GM19467 (cell line): ENCODE data around the gene DNAJC5.
A peak's percentile ranks its signal among the peaks of the same experiment; 100 is the strongest.
"Not testable (repeated sequence)": the region's sequence is repeated elsewhere in the genome, so short reads cannot be mapped to it uniquely, and the experiment has no call there.

Experiments used
- ATAC-seq: cut with Tn5 transposase; IDR thresholded peaks from one replicate; pipeline ENCODE4 v1.9.1; 2021; ENCODE audit warnings: mild to moderate bottlenecking, moderate library complexity; ENCODE audit not compliant: unreplicated experiment

The DNAJC5 gene

DNA sequence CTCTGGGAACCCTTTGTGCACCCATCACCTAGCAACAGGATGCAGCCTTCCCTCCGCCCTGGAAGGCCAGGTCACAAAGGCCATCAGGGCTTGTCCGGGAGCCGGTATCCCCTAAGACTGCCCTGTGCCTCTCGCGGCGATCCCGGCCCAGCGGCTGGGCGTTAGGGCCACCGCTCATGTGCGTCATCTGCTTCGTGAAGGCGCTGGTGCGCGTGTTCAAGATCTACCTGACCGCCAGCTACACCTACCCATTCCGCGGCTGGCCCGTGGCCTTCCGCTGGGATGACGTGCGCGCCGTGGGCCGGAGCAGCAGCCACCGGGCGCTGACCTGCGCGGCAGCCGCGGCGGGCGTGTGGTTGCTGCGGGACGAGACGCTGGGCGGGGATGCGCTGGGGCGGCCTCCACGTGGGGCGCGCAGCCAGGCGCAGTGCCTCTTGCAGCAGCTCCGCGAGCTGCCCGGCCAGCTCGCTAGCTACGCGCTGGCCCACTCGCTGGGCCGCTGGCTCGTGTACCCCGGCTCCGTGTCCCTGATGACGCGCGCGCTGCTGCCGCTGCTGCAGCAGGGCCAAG, 33.5 kb upstream of the DNAJC5 start, which contains the start of gene ABHD16B:
Gene ABHD16B, plus strand, starts transcription at position 134 of the 570 bp plus-strand sequence. Its CDS starts 43 bp downstream, at position 177.
- ATAC-seq: no peak

DNA sequence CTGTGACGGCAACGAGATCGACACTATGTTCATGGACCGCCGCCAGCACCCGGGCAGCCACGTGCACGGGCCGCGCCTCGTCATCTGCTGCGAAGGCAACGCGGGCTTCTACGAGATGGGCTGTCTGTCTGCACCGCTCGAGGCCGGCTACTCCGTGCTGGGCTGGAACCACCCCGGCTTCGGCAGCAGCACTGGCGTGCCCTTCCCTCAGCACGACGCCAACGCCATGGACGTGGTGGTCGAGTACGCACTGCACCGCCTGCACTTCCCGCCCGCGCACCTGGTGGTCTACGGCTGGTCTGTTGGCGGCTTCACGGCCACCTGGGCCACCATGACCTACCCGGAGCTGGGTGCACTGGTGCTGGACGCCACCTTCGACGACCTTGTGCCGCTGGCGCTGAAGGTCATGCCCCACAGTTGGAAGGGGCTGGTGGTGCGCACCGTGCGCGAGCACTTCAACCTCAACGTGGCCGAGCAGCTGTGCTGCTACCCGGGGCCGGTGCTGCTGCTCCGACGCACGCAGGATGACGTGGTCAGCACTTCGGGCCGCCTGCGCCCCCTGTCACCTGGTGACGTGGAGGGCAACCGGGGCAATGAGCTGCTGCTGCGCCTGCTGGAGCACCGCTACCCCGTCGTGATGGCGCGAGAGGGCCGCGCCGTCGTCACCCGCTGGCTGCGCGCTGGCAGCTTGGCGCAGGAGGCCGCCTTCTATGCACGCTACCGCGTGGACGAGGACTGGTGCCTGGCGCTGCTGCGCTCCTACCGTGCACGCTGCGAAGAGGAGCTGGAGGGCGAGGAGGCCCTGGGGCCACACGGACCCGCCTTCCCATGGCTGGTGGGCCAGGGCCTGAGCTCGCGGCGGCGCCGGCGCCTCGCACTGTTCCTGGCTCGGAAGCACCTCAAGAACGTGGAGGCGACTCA, 32.7 kb upstream of the DNAJC5 start:
- no peak for ATAC-seq

DNA sequence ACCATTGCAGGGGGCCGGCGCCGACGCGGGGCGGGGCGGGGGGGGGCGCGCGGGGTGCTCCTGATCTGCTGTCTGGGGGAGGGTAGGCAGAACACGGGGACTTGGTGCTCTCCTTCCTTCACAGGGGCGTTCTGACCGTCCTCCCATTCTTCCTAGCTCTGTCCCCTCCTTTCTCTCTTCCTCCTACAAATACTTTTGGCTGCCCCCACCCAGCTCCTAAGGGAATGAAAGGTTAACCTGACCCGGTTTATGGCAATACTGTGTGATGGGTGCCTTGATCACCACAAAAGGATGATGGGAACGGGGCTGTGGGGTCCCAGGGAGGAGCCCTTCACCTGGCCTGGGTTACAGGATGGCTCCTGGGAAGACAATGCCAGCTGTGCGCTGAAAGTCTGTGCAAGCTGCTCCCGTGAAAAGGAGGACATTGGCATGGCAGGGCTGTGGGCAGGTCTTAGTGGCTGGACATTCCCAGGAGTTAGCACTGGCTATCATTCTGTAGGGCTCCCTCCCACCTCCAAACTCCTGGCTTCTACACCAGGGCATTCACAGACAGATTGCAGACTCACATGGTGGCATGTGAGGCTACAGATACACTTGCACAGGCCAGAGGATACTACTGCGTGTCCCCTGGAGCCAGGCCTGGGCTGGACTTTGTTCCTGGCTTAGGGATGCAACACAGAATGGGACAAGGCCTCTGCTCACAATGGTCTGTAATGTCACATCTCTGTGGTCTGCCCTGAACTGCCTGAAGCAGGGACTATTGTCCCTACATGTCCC, 31.7 kb upstream of the DNAJC5 start:
- ATAC-seq: no peak

DNA sequence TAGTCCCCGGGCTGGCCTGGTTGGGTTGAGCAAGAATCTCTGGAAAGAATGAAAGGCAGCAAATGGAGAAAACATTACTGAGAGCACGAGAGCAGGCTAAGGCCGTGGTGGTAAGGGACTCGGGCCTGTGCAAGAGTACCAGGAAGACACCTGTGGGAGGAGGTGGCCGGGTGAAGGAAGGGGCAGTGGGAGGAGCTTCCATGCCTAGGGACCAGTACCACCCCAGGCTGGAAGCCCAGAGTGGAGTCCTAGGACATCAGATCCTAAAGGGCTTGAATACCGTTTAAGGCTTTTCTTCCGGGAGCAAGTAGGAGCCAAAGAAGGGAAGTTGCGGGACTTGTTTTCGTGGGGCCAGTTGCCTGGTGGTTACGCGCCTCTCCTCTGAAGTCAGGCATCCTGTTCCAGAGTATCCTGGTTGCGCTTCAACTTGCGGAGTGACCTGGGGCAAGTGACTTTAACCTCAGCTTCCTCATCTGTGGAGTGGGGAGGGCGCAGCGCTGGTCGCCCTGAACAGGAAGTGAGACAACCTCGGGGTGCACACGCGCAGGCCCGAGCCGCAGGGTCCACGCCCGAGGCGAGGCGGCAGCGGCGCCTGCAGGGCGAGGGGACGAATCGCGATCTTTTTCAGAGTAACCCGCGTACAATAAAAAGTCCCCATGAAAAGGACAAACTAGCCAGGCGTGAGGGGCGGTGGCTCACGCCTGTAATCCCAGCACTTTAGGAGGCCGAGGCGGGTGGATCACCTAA, 31.0 kb upstream of the DNAJC5 start:
- peak; percentile 60 for ATAC-seq

DNA sequence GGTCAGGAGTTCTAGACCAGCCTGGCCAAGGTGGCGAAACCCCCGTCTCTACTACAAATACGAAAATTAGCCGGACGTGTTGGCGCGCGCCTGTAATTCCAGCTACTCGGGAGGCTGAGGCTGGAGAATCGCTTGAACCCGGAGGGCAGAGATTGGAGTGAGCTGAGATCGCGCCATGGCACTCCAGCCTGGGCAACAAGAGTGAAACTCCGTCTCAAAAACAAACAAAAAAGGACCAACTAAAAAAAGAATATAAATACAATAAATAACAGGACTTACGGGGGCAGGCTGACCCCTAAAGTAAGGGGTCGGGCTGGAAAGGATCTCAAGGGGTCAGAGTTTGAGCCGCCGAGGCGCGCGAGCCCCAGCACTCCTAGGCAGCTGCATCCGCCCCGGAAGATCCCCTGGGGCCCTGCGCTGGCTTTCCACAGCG, 30.4 kb upstream of the DNAJC5 start:
- ATAC-seq: no peak

DNA sequence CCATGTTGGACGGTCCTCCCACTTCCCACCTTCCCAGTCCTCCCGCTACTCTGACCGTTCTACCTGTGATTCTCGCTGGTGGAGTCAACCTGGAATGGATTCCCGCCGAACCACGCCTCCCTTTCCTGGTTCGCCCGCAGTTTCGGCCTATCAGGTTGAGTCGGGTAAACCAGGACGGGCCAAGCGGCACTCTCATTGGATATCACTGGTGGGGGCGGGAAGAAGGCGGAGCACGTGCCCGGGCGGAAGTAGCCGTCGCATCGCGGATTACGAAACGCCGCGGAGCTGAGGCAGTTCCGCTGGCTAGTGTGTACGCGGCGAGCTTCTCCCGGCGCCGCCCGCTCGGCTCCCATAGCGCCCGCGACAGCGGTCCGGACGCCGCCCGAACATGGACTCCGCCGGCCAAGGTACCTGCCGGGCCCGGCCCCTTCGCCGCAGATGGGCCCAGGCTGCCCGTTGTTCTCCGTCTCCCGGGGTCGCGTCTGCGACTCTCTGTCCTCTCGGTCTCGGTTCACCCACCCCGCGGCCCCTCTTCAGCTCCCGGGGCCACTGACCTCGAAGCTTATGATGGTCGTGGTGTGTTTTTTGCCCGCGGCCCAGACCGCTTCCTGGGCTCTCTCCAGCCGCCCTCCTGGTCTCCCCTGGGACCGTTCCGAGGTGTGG, 29.8 kb upstream of the DNAJC5 start, which contains the start of gene TPD52L2:
Gene TPD52L2, plus strand, starts transcription at position 293 of the 663 bp plus-strand sequence. Its CDS starts 96 bp downstream, at position 389.
- peak; percentile 67 for ATAC-seq

DNA sequence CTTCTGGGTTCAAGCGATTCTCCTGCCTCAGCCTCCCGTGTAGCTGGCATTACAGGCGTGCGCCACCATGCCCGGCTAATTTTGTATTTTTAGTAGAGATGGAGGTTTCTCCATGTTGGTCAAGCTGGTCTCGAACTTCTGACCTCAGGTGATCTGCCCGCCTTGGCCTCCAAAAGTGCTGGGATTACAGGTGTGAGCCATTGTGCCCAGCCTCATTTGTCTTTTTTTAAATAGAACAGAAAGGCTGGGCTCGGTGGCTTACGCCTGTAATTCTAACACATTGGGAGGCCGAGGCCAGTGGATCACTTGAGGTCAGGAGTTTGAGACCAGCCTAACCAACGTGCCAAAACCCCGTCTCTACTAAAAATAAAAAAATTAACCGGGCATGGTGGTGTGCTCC, 27.9 kb upstream of the DNAJC5 start:
- ATAC-seq: not testable (repeated sequence)

DNA sequence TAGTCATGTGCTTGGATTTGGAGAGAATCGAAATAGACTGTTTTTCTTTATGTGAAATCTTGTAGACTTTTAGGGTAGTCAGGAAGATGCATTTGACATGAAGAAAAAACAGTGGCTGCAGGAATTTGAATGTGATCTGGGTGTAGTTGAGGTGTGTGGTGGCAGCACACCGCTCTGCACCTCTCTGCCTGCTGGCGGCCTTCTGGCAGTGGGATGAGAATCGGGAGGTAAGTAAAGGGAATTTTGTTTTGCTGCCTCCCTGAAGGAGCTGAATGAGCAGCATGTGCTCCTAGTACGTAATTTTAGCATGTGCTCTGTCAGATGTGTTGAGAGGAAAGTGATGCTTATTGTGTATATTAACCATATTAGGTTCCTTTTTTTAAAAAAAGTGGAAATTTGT, 26.7 kb upstream of the DNAJC5 start:
- no peak for ATAC-seq

DNA sequence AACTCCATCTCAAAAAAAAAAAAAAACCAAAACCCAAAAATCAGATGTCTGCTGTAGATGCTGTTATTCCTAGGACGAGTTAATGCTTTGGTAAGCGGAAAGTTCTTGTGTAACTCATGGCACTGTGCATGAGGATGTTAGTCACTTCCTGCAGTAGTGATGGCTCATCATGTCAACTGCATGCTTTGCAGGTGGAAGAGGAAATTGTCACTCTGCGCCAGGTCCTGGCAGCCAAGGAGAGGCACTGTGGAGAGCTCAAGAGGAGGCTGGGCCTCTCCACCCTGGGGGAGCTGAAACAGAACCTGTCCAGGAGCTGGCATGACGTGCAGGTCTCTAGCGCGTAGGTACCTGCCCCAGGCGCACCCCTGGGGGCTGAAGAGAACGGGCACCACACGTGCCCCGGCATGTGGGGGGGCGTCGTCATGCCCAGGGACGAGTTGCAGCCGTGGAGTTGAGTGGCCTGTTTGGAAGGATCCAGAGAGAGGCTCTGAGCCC, 21.4 kb upstream of the DNAJC5 start:
- no peak for ATAC-seq

DNA sequence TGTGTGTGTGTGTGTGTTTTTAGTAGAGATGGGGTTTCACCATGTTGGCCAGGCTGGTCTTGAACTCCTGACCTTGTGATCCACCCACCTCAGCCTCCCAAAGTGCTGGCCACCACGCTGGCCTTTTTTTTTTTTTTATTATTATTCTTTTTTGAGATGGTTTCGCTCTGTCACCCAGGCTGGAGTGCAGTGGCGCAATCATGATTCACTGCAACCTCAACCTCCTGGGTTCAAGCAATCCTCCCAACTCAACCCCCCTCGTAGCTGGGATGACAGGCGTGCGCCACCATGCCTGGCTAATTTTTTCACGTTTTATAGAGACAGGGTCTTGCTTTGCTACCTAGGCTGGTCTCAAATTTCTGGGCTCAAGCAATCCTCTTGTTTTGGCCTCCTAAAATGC, 20.7 kb upstream of the DNAJC5 start:
- ATAC-seq: not testable (repeated sequence)

DNA sequence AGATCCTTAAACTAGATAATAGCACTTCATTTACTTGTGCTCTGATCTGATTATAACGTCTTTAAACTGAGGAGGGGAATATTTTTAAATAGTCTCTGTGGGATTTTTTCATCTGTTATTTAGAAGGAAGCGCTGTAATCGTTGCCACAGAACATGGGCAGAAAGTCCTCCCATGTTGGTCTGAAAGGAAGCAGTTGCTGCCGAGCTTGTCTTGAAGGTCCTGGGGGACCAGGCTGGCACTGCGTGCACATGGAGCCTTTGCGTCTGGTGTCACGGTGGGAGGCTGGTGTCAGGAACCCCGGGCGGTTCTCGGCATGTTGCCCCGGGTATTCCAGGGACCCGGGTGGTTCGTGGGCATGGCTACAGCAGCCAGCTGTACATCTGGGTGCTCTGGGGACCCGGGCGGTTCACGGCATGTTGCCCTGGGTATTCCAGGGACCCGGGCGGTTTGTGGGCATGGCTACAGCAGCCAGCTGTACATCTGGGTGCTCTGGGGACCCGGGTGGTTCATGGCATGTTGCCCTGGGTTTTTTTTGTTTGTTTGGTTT, 18.4 kb upstream of the DNAJC5 start:
- ATAC-seq: no peak

DNA sequence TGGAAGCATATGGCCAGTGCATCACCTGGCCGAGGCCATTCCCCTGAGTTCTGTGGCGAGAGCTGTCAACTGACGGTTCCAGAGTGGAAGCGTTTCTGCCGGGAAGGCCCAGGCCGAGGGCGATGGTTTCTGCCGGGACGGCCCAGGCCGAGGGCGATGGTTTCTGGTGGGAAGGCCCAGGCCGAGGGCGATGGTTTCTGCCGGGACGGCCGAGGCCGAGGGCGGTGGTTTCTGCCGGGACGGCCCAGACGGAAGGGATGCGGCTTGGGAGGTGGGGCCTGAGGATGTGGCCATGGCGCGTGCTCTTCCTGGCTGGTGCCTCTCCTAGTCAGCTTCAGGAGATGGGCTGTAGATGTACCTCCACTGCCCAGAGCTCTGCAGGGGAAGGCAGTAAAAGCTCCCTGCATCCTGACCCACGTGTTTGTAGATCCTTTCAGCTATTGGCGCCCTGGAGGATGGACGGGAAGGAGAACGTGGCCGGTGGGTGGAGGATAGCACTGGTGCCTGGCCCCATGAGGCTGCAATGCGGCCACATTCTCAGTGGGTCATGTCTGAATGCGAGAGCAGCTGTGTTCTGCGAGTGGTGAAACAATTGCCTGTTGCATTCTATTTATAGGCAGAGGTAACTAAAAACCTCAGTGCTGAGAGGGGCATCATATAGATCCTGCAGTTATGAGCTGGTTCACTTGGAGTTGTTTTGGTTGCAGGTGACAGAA, 17.0 kb upstream of the DNAJC5 start:
- no peak for ATAC-seq

DNA sequence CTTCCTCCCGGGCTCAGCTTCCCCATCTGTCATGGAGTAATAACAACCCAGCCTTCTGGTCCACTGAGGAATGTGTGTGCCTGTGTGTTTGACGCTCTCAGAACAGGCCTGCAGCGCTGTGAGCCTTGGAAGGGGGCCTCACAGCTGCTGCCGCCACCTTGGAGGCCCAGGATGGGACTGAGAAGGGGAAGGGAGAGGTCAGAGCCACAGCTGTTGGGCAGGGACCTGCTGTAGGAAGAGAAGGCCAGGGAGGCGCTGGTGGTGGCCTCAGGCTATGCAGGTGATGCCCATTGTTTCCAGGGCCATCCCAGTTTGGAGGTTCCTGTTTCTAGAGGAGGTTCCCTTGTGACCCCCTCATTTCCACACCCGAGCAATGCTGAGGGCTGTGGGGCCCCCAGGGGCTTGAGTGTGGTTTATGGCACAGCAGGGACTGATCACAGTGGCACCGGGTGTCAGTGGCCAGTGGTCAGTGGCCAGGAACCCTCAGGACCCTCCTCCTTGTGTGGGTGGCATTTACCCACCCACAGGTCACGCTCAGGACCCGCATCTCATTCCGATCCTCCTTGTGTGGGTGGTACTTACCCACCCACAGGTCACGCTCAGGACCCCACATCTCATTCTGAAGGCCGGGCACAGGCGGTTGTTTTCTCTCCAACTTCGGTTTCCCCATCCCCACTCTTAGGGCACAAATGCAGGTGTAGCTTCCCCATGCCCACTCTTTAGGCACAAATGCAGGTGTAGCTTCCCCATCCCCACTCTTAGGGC, 15.8 kb upstream of the DNAJC5 start:
- ATAC-seq: no peak

DNA sequence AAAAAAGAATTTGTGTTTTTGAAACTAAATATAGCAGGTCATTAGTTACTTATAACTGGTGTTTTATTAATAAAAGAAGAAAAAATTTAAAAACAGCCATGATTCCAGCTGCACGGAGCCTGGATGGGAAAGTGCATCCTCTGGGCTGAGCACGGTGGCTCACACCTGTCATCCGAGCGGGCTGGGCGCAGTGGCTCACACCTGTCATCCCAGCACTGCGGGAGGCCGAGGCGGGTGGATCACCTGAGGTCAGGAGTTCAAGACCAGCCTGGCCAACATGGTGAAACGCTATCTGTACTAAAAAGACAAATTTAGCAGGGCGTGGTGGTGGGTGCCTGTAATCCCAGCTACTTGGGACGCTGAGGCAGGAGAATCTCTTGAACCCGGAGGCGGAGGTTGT, 14.0 kb upstream of the DNAJC5 start:
- not testable (repeated sequence) for ATAC-seq

DNA sequence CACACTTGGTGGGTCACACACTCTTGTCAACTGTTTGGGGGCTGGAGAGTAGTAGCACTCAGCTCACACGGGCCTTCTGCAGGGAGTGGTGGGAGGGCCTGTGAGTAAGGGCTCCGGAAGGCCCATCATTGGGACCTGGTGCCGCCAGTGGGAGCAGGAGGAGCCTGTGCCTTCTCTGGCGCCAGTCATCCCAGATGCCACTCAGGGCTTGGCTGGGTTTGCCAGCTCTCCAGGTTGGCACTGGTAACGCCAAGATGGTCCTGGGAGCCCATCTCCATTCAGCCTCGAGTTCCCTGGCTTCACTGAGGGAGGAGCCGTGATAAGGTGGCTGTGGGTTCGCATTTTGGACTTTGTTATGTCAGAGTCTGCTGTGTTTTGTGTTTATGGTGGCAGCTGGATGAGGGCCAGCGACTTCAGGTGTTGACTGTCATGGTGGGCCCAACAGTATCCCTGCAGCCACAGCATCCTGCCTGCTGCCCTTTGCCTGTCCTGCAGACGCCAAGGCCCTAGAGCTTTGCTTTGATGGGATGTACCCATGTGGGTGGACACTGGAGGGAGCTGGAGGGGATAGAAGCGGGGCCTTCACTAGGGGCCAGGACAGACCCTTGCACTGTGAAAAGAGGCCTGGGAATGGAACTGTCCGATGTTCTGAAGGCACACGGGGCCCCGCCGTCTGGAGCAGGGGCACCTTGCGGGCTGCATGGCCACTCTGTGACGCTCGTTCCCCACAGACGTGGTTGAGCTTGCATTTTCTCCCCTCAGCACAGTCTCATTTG, 13.3 kb upstream of the DNAJC5 start:
- ATAC-seq: no peak

DNA sequence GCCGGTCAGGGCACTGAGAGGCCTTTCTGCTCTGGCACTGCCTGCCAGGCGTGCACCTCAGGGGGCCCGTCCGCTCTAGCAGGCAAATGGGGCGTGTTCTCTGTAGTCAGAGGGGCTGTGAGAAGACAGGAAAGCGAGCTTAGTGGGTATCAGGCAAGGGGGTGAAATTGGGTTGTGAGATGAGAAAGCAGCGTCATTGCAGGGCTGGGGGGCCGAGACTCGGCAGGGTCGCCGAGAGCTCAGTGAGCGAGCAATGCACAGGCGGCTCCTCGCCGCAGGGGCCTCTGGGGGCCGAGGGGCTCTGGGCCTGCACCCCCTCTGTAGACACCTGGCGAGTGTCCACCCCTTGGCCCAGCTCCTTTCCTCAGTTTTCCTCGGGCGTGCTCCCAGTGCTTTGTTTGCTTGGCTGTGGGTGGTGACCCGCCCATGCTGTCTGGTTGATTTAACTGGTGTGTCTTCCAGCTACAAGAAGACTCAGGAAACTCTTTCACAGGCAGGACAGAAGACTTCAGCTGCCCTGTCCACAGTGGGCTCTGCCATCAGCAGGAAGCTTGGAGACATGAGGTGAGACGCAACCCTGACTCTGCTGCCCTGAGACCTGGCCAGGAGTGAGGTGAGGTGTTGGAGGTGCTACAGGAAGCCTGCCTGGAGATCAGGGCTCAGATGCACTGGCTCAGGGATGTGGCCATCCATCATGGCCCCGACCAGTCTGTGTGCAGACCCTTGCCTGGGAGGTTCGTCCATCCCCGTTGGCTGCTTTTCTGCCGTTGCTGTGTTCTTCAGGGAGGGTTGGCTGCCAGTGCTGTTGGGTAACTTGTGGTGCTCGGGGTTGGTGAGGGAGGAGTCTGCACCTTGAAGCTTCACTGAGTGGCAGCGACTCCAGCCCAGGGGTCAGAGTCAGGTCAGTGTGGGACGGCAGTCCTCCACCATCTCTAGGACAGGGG, 12.4 kb upstream of the DNAJC5 start:
- ATAC-seq: no peak
